CD8-positive, alpha-beta memory T cell (primary cell): ENCODE results near the gene TMED8. TPM values are rescaled to one million over a fixed set of nuclear protein-coding genes. Genes with fewer than 3 reads are reported as not detected.

Experiments
- polyA plus RNA-seq: library from polyadenylated mRNA; unstranded; fragments of 300-500 nt; fragmentation: Illumina TruSeq; gene quantifications from one replicate; pipeline ENCODE4 v1.2.3, GENCODE V29; 2021
- total RNA-seq, 2 experiments: library from RNA; stranded (reverse); gene quantifications; one replicate each; pipeline ENCODE4 v1.2.3, GENCODE V29; 2021

The TMED8 gene
- total and polyA plus RNA-seq, 3 experiments from 2014 or later = 3.2 to 22.2 (median 20.9) TPM

Other genes with a start within 250 kb of the TMED8 start
- gene ZDHHC22, start 235.3 kb downstream of the TMED8 start, total RNA-seq = not detected
- gene ZDHHC22, start 235.3 kb downstream of the TMED8 start, polyA plus RNA-seq = not detected
- under 1 TPM; 0.64 to 0.68 TPM for gene TMEM63C, start 195.3 kb downstream of the TMED8 start, total RNA-seq
- 0.28 TPM for gene TMEM63C, start 195.3 kb downstream of the TMED8 start, polyA plus RNA-seq
- not detected for gene NGB, start 105.9 kb downstream of the TMED8 start, total RNA-seq
- gene NGB, start 105.9 kb downstream of the TMED8 start, polyA plus RNA-seq = not detected
- 10 to 100 TPM; 19.0 to 21.6 TPM for gene POMT2, start 56.2 kb downstream of the TMED8 start, total RNA-seq
- gene POMT2, start 56.2 kb downstream of the TMED8 start, polyA plus RNA-seq = 1.7 TPM
- gene GSTZ1, start 56.1 kb downstream of the TMED8 start, total RNA-seq = 10 to 100 TPM; 16.8 to 20.1 TPM
- 5.4 TPM for gene GSTZ1, start 56.1 kb downstream of the TMED8 start, polyA plus RNA-seq
- gene SAMD15, start 285 bp upstream of the TMED8 start, total RNA-seq = 1 to 10 TPM in 1 of 2 experiments, under 1 TPM in 1; 0.83 to 1.0 TPM
- 0.08 TPM for gene SAMD15, start 285 bp upstream of the TMED8 start, polyA plus RNA-seq
- under 1 TPM; 0.40 to 0.42 TPM for gene NOXRED1, start 46.4 kb upstream of the TMED8 start, total RNA-seq
- gene NOXRED1, start 46.4 kb upstream of the TMED8 start, polyA plus RNA-seq = not detected
- 10 to 100 TPM; 18.7 to 19.6 TPM for gene VIPAS39, start 80.5 kb upstream of the TMED8 start, total RNA-seq
- 9.8 TPM for gene VIPAS39, start 80.5 kb upstream of the TMED8 start, polyA plus RNA-seq
- gene AHSA1, start 81.0 kb upstream of the TMED8 start, total RNA-seq = 100 to 1,000 TPM; 307 to 324 TPM
- gene AHSA1, start 81.0 kb upstream of the TMED8 start, polyA plus RNA-seq = 134 TPM
- gene ISM2, start 121.7 kb upstream of the TMED8 start, total RNA-seq = not detected
- gene ISM2, start 121.7 kb upstream of the TMED8 start, polyA plus RNA-seq = not detected
- 10 to 100 TPM; 24.1 to 27.5 TPM for gene SPTLC2, start 239.5 kb upstream of the TMED8 start, total RNA-seq
- gene SPTLC2, start 239.5 kb upstream of the TMED8 start, polyA plus RNA-seq = 15.6 TPM